Heart right ventricle (tissue), 16 donors: ENCODE measurements around the gene JMJD8. TPM values are rescaled to one million over a fixed set of nuclear protein-coding genes. Genes with fewer than 3 reads are reported as not detected.

Source experiments
- ATAC-seq, 8 donors: fragments of 200-7000 bp; cut with Tn5 transposase; one replicate each; pipeline ENCODE4 v1.9.1; 2020; ENCODE audit warnings: mild to moderate bottlenecking in 8 of 8, moderate library complexity in 8 of 8, moderate number of reproducible peaks in 1 of 8
- DNase-seq, 2 donors: peaks; one replicate each; pipeline ENCODE4 v3.0.0-alpha.2; 2020
- H3K27ac ChIP-seq, 10 donors: fragments of 200-600 bp; sonication (generic) in 2 of 10; one replicate each; pipeline versions ENCODE4 v1.5.0 to v1.8.0; 2020 to 2022; ENCODE audit warnings: mild to moderate bottlenecking in 3 of 10
- H3K27me3 ChIP-seq, 7 donors: fragments of 200-600 bp; one replicate each; pipeline ENCODE4 v1.8.0; 2021 to 2022; ENCODE audit warnings: mild to moderate bottlenecking in 2 of 7
- H3K36me3 ChIP-seq, 9 donors: fragments of 200-600 bp; sonication (generic) in 1 of 9; one replicate each; pipeline versions ENCODE4 v1.5.0 to v1.8.0; 2020 to 2022; ENCODE audit warnings: mild to moderate bottlenecking in 2 of 9
- H3K4me1 ChIP-seq, 9 donors: fragments of 200-600 bp; sonication (generic) in 1 of 9; one replicate each; pipeline versions ENCODE4 v1.5.0 to v1.8.0; 2020 to 2022; ENCODE audit warnings: mild to moderate bottlenecking in 4 of 9
- H3K4me3 ChIP-seq, 10 donors: fragments of 200-600 bp; sonication (generic) in 2 of 10; one replicate each; pipeline versions ENCODE4 v1.5.0 to v1.8.0; 2020 to 2022; ENCODE audit warnings: mild to moderate bottlenecking in 7 of 10, moderate library complexity in 2 of 10
- H3K9me3 ChIP-seq, 11 donors: fragments of 200-600 bp in 10 of 11; sonication (generic) in 2 of 11; one replicate each; pipeline versions ENCODE4 v1.5.0 to v1.8.0; 2013 to 2022; ENCODE audit warnings: mild to moderate bottlenecking in 2 of 11, control low read depth in 1 of 11, moderate library complexity in 1 of 11
- WGBS, 2 donors: extraction: QIAGEN DNeasy Blood & Tissue Kit; methylation state at CpG; one replicate each; pipeline ENCODE4 v1.1.7; 2013; ENCODE audit warnings: inconsistent platforms in 1 of 2; 5-methylcytosine and 5-hydroxymethylcytosine counted together
- intact Hi-C, 10 donors: fragments of 100-400 bp; cut with DNase I; formaldehyde crosslinking; loops; one replicate each; pipeline versions ENCODE4 v1.11.1 to v1.14.2; 2022
- polyA plus RNA-seq, 2 donors: library from polyadenylated mRNA; stranded (reverse); fragments of 200-250 nt; gene quantifications; one replicate each; pipeline ENCODE4 v1.2.3, GENCODE V29; 2013
- total RNA-seq, 10 donors: library from RNA; stranded (reverse); fragmentation: NEBNext Ultra II Directional in 3 of 10; extraction: Animal tissue kit (Norgen Biotek cat#: 25700) in 3 of 10; gene quantifications; one replicate each; pipeline versions ENCODE4 v1.2.1 to v1.2.4, GENCODE V29; 2021 to 2023
- TF ChIP-seq, protein P1 (sequence below), 9 donors: fragments of 200-600 bp; sonication (generic) in 2 of 9; IDR thresholded peaks; one replicate each; pipeline versions ENCODE4 v1.5.0 to v1.8.0; 2021 to 2022; ENCODE audit warnings: antibody characterized with exemption in 9 of 9, mild to moderate bottlenecking in 5 of 9, moderate library complexity in 1 of 9
- donor health status: Arrhythmogenic right ventricular cardiomyopathy.
- donor health status: ischemic (EF 13 %, LVEDD 7.1; RV severe dilation, severe dysfunction).
- donor health status: healthy with polysubstance abuse.
- donor health status: DM: no; HTN: yes; CAD: no.
- donor health status: DM: no; HTN: no; CAD: no.
- donor health status: ischemic (EF 25% LVEDD 6.9; RV normal size, moderate dysfunction).
- donor health status: ischemic (EF 25% LVEDD 5.7; RV mildly dilated, moderate dysfunction).
- donor health status: healthy.
- donor health status: DM: yes; HTN: yes; CAD: no.
- donor health status: Ischemic cardiomyopathy.
- donor health status: ischemic (EF 35%, LVEDD 5.7; RV mildly dilated, moderate dysfunction).
- donor health status: nonischemic (EF 11% LVEDD 7.7; RV severe dilation, severe dysfunction).
- donor health status: DM: yes; HTN: yes; CAD: no.
- donor health status: PGD.
- donor health status: ischemic (EF 29% LVEDD 5.4; RV normal size, mild dysfunction).
- donor health status: nonischemic (EF 23%, LVEDD 6.1; RV moderate dilation, normal function).

JMJD8 gene
- total and polyA plus RNA-seq, 12 donors: 34.7 to 60.6 (median 44.0) TPM

DNA sequence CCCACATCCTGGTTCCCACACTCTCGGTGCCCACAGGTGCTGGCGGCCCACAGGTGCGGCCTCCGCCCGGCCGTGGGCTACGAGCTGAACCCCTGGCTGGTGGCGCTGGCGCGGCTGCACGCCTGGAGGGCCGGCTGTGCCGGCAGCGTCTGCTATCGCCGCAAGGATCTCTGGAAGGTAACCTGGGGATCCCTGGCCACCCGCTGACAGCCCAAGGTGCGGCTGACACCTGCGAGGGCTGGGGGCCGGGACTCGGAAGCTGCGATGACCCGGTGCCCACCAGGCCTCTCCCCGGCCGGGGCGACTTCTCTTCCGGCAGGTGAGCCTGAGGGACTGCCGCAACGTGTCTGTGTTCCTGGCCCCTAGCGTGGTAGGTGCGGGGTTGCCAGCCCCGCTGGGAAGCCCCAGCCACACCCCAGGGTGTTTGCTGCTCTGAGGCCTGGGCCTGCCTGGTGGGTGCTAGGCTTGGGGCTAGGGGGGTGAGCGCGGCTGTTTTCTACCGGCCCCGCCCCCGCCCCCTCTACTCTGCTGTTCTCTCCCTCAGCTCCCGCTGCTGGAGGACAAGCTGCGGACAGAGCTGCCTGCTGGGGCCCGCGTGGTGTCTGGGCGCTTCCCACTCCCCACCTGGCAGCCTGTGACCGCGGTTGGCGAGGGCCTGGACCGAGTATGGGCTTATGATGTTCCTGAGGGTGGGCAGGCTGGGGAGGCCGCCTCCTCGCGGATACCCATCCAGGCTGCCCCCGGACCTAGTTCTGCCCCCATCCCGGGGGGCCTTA is 37.8 kb upstream of the JMJD8 start:
- DNase-seq: peak in 1 of 2 donors; percentile 24
- peaks cover 10 to 46% (median 34%) of the 10 kb centered on the region in 9 donors for H3K4me1 ChIP-seq
- 86 to 87% methylated on average over 51 of the region's 51 CpGs for WGBS, 2 donors

DNA sequence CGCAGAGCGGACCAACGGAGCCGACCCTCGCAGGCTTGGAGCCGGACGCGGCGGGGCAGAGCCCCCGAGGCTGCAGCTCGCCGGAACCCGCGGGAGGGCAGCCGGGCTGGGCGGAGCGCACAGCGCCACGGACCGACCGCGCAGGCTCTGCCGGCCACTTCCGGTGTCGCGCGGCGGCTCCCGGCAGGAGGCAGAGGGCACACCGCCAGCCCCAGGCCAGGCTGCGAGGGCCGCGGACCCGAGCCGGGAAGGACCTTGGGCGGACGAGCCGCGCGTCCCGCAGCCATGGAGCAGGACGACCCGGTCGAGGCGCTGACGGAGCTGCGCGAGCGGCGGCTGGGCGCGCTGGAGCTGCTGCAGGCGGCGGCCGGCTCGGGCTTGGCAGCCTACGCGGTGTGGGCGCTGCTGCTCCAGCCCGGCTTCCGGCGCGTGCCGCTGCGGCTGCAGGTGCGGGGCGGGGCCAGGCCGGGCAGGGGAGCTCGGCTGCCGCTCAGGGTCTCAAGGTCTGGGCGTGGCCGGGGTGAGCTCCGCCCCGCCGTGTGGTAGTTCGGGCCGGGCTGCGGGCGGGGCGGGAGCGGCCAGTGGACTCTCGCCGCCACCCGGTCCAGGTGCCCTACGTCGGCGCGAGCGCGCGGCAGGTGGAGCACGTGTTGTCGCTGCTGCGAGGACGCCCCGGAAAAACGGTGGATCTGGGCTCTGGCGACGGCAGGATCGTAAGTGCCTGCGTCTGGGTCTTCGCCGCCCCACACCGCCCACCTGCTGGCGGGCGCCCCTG is 37.0 kb upstream of the JMJD8 start, which contains the start of gene ANTKMT:
ANTKMT (plus strand) TSS at position 157 of the 775 bp plus-strand sequence; CDS start at position 286, 129 bp downstream.
- Histone ChIP-seq H3K9me3 (no peaks in the 10 kb centered on the region), H3K27me3 (peaks cover 0 to 15% (median 4%) of the 10 kb centered on the region in 7 donors), H3K27ac (peak within 1 kb of the TSS; percentile 44 to 97 (median 94)), H3K36me3 (peaks cover 0 to 7% (median 0%) of the 10 kb centered on the region in 9 donors), H3K4me3 (peak within 1 kb of the TSS; percentile 64 to 99 (median 84)), H3K4me1 (peaks cover 14 to 48% (median 34%) of the 10 kb centered on the region in 9 donors)
- ATAC-seq: peak; percentile 71 to 91 (median 80)
- TF ChIP-seq, protein P1, sequence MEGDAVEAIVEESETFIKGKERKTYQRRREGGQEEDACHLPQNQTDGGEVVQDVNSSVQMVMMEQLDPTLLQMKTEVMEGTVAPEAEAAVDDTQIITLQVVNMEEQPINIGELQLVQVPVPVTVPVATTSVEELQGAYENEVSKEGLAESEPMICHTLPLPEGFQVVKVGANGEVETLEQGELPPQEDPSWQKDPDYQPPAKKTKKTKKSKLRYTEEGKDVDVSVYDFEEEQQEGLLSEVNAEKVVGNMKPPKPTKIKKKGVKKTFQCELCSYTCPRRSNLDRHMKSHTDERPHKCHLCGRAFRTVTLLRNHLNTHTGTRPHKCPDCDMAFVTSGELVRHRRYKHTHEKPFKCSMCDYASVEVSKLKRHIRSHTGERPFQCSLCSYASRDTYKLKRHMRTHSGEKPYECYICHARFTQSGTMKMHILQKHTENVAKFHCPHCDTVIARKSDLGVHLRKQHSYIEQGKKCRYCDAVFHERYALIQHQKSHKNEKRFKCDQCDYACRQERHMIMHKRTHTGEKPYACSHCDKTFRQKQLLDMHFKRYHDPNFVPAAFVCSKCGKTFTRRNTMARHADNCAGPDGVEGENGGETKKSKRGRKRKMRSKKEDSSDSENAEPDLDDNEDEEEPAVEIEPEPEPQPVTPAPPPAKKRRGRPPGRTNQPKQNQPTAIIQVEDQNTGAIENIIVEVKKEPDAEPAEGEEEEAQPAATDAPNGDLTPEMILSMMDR (IDR thresholded peaks at IDR 0.05): peak in 2 of 9 donors; percentile 16 to 35
- WGBS, 2 donors: 7 to 13% methylated on average over 55 to 106 of the region's 106 CpGs
- intact Hi-C loops: loop anchor here in 1 of 10 donors (2.0 kb wide), 1 partner anchor 40 kb away; the partner anchor contains the start of gene STUB1
- DNase-seq: peak; percentile 68 to 82

More for the DNA sequence above, 37.8 kb upstream of the JMJD8 start:
- TF ChIP-seq, protein P1 (IDR thresholded peaks at IDR 0.05): no peak
- Histone ChIP-seq H3K27me3 (peaks cover 0 to 16% (median 10%) of the 10 kb centered on the region in 7 donors), H3K27ac (peak overlapping the region in 9 of 10 donors; percentile 92 to 97 (median 94)), H3K4me3 (peak overlapping the region; percentile 64 to 99 (median 84)), H3K36me3 (peaks cover 0 to 7% (median 0%) of the 10 kb centered on the region in 9 donors), H3K9me3 (no peaks in the 10 kb centered on the region)
- ATAC-seq: no peak
- intact Hi-C loops: loop anchor here in 1 of 10 donors (2.0 kb wide), 1 partner anchor 41 kb away; the partner anchor contains the start of gene STUB1

DNA sequence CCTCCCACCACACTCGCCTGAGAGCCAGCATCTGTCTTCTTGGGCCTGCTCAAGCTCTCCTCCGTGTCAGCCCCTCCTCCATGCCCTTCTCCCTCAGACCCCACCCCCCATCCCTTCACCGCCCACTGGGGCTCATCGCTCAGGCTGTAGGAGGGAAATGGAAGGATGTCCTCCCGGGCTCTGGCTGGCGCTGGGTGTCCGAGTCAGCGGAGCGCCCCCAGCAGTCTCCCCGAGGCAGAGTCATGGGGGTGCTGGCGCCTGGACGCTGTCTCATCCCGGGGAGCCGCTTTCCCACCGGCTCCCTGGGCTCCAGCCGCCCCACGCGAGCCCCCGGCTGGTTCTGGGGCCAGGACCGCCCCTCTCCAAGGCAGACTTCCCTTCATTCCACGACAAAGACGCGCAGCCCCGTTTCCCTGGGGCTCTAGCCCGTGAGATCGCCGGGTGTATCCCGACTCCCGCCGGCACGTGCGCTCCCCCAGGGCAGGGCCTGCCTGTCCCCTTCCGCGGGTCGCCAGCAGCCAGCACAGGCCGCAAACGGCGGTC is 36.4 kb upstream of the JMJD8 start:
- intact Hi-C loops: loop anchor here in 1 of 10 donors (2.0 kb wide), 1 partner anchor 40 kb away; the partner anchor contains the start of gene STUB1
- Histone ChIP-seq H3K27me3 (peaks cover 0 to 15% (median 0%) of the 10 kb centered on the region in 7 donors), H3K4me3 (peak overlapping the region; percentile 64 to 99 (median 84)), H3K4me1 (peaks cover 18 to 52% (median 38%) of the 10 kb centered on the region in 9 donors), H3K9me3 (no peaks in the 10 kb centered on the region), H3K27ac (peak overlapping the region; percentile 44 to 97 (median 94)), H3K36me3 (peaks cover 0 to 7% (median 0%) of the 10 kb centered on the region in 9 donors)
- DNase-seq (peak in 1 of 2 donors; percentile 66), ATAC-seq (peak; percentile 49 to 79 (median 62))
- WGBS, 2 donors: 0% methylated on average over 38 of the region's 38 CpGs
- TF ChIP-seq, protein P1 (IDR thresholded peaks at IDR 0.05): peak in 3 of 9 donors; percentile 14 to 31 (median 29)
